ENCODE results near the gene TRAM2.

DNA sequence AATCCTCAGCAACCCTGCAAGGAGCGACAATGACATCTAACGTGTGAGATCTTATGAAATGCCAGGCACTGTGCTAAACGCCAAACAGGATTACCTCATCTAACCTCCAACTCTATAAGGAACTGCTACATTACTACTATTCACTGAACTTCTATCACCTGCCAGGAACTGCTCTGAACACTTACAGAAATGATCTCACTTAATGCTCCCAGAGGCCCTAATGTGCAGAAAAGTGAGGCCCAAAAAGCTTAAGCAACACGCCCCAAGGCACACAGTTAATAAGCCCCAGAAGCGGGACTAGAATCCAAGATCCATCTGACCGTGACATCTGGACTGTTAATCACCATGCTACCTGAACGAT, 28.5 kb downstream of the TRAM2 start:
- TF ChIP-seq, protein P1, sequence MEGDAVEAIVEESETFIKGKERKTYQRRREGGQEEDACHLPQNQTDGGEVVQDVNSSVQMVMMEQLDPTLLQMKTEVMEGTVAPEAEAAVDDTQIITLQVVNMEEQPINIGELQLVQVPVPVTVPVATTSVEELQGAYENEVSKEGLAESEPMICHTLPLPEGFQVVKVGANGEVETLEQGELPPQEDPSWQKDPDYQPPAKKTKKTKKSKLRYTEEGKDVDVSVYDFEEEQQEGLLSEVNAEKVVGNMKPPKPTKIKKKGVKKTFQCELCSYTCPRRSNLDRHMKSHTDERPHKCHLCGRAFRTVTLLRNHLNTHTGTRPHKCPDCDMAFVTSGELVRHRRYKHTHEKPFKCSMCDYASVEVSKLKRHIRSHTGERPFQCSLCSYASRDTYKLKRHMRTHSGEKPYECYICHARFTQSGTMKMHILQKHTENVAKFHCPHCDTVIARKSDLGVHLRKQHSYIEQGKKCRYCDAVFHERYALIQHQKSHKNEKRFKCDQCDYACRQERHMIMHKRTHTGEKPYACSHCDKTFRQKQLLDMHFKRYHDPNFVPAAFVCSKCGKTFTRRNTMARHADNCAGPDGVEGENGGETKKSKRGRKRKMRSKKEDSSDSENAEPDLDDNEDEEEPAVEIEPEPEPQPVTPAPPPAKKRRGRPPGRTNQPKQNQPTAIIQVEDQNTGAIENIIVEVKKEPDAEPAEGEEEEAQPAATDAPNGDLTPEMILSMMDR (IDR thresholded peaks at IDR 0.05; ENCODE audit: extremely low read depth in 1 of 2, insufficient read depth in 1 of 2, low read depth in 1 of 2, low read length in 2 of 2) = no peak
- TF ChIP-seq POLR2A (IDR thresholded peaks at IDR 0.05; ENCODE audit: low read depth, low read length) (no peak), POLR2AphosphoS5 (IDR thresholded peaks at IDR 0.05; ENCODE audit: insufficient read depth, low read depth, low read length) (no peak), EZH2 (IDR thresholded peaks at IDR 0.05; ENCODE audit: borderline replicate concordance, low read depth, low read length, severe bottlenecking) (no peak), JUN (IDR thresholded peaks at IDR 0.05; ENCODE audit: borderline replicate concordance, insufficient read depth, insufficient read length, low read depth) (no peak), MYC (IDR thresholded peaks at IDR 0.05; ENCODE audit: low read depth, low read length) (no peak), FOS (IDR thresholded peaks at IDR 0.05; ENCODE audit: borderline replicate concordance, insufficient read depth, low read length) (no peak), GATA2 (IDR thresholded peaks at IDR 0.05; ENCODE audit: insufficient read depth, insufficient read length, low read depth, low read length) (no peak)

Measured in endothelial cell of umbilical vein (primary cell).